Activated T-helper 2 cell treated with anti-CD3 and anti-CD28 coated beads, Interferon-gamma antibody, Interleukin-2, Interleukin-4, amounts not matched to agents 10 μg/mL and 5 μg/mL and 100 μg/mL, durations not matched to agents 14 hours and 24 hours and 36 hours (primary cell): Measurements from ENCODE around the gene LOXL1. TPM values are rescaled to one million over a fixed set of nuclear protein-coding genes. Genes with fewer than 3 reads are reported as not detected.

Experiments
- DNase-seq: peaks from one replicate; pipeline ENCODE4 v3.0.0; 2021; ENCODE audit warnings: low spot score
- H3K27ac Mint-ChIP-seq: one replicate; pipeline ENCODE4 v1.8.0; 2021; ENCODE audit warnings: mixed read lengths
- H3K27me3 Mint-ChIP-seq: one replicate; pipeline ENCODE4 v1.8.0; 2021; ENCODE audit warnings: low read depth, mixed read lengths
- H3K36me3 Mint-ChIP-seq: one replicate; pipeline ENCODE4 v1.8.0; 2021; ENCODE audit warnings: low read depth, mixed read lengths
- H3K4me1 Mint-ChIP-seq: one replicate; pipeline ENCODE4 v1.8.0; 2021; ENCODE audit warnings: low read depth, mixed read lengths
- H3K4me3 Mint-ChIP-seq: one replicate; pipeline ENCODE4 v1.8.0; 2021; ENCODE audit warnings: low read depth, mild to moderate bottlenecking, moderate library complexity, mixed read lengths
- H3K9me3 Mint-ChIP-seq: one replicate; pipeline ENCODE4 v1.8.0; 2021; ENCODE audit warnings: mixed read lengths
- intact Hi-C: fragments of 100-400 bp; cut with micrococcal nuclease; formaldehyde crosslinking; loops from one replicate; pipeline ENCODE4 v1.15.1; 2023
- total RNA-seq: library from RNA; stranded (reverse); gene quantifications from 2 replicates; pipeline ENCODE4 v1.2.3, GENCODE V29; 2022

Gene LOXL1, protein sequence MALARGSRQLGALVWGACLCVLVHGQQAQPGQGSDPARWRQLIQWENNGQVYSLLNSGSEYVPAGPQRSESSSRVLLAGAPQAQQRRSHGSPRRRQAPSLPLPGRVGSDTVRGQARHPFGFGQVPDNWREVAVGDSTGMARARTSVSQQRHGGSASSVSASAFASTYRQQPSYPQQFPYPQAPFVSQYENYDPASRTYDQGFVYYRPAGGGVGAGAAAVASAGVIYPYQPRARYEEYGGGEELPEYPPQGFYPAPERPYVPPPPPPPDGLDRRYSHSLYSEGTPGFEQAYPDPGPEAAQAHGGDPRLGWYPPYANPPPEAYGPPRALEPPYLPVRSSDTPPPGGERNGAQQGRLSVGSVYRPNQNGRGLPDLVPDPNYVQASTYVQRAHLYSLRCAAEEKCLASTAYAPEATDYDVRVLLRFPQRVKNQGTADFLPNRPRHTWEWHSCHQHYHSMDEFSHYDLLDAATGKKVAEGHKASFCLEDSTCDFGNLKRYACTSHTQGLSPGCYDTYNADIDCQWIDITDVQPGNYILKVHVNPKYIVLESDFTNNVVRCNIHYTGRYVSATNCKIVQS
- total RNA-seq: 0.84 and 0.99 TPM in 2 replicates

DNA sequence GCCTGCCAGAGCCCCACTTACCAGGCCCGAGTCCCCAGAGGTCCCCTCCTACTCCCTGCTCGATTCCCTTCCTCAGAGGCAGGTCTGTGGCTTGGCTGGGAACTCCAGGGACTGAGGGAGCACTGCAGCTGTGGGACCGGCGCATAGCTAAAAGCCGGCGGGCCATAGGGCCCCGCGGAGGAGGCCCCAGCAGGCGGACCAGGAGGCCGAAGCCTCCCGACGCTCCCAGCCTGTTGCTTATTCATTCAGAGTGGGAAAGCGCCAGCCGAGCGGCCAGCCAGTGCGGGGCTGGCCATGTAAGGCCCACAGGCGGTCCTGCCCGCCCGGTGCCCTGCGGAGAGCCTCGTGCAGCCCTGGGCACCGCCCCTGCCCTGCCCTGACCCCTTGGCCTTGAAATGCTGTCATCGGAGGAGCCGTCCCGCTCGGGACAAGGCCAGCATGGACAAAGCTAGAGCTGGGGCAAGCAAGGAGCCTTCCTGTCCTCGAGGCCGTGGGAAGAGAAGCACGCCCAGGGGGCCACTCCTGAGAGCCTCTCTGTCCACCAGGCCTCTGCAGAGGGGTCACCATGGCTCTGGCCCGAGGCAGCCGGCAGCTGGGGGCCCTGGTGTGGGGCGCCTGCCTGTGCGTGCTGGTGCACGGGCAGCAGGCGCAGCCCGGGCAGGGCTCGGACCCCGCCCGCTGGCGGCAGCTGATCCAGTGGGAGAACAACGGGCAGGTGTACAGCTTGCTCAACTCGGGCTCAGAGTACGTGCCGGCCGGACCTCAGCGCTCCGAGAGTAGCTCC is at the start of gene LOXL1:
Gene LOXL1 (plus strand): TSS at position 244 of the 784 bp plus-strand sequence. CDS start 322 bp downstream, at position 566.
- H3K4me1 Mint-ChIP-seq: peaks cover 26% of the 10 kb centered on the region
- peak within 1 kb of the TSS; percentile 50 for H3K4me3 Mint-ChIP-seq
- no peaks in the 10 kb centered on the region for H3K9me3 Mint-ChIP-seq
- intact Hi-C loops: no loop called here
- H3K27ac Mint-ChIP-seq: no peak within 1 kb of the TSS
- no peaks in the 10 kb centered on the region for H3K36me3 Mint-ChIP-seq
- H3K27me3 Mint-ChIP-seq: peaks cover 9% of the 10 kb centered on the region
- no peak for DNase-seq

DNA sequence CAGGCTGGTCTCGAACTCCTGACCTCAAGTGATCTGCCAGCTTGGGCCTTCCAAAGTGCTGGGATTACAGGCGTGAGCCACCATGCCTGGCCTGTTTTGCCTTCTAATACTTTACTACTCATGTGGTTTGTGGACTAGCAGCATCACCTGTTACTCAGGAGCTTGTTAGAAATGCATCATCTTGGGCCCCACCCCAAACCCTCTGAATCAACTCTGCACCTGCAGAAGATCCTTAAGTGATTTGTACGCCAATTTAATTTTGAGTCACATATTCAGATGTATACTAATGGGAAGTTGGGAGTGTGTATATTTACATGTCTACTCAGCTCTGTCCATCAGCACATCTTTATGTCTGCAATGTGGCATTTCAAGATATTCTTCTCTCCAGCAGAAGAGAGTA is 46.8 kb upstream of the LOXL1 start:
- no peak overlapping the region for H3K4me3 Mint-ChIP-seq
- H3K9me3 Mint-ChIP-seq: no peaks in the 10 kb centered on the region
- intact Hi-C loops: no loop called here
- no peak for DNase-seq
- no peaks in the 10 kb centered on the region for H3K36me3 Mint-ChIP-seq
- no peaks in the 10 kb centered on the region for H3K4me1 Mint-ChIP-seq
- no peak overlapping the region for H3K27ac Mint-ChIP-seq
- H3K27me3 Mint-ChIP-seq: peaks cover 20% of the 10 kb centered on the region

DNA sequence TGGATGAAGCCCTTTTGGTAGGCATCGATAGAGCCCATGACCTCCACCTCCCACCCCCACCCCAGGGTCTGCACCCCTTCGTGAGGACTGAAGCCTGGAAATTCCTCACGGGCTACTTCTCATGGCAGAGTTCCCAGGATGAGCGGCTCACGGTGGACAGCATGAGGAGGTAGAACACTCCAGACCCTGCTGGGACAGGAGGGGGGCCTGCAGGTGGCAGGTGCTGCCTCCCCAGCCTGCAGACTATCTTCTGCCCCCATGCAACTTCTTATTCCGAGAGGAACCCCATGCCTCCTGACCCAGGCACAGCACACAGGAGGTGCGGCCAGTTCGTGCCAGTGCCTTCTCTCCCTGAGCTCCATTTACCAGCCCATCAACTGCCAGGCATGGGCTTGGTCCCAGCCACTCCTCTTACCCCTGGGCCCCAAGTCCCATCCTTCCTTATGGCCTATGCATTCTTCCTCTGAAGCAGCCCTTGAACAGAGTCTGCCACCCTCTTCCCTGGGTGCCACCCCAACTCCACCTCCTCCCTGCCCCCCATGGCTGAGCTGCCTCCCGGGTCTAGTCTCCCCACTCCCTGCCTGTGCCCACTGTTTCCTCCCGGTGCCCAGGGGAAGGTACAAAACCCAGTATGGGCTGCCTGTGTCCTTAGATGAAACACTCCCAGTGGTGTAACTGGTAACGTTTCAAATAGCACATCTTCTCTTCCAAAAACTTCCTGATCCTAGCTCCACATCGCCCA is 44.5 kb upstream of the LOXL1 start:
- no peaks in the 10 kb centered on the region for H3K36me3 Mint-ChIP-seq
- H3K9me3 Mint-ChIP-seq: no peaks in the 10 kb centered on the region
- no peaks in the 10 kb centered on the region for H3K4me1 Mint-ChIP-seq

DNA sequence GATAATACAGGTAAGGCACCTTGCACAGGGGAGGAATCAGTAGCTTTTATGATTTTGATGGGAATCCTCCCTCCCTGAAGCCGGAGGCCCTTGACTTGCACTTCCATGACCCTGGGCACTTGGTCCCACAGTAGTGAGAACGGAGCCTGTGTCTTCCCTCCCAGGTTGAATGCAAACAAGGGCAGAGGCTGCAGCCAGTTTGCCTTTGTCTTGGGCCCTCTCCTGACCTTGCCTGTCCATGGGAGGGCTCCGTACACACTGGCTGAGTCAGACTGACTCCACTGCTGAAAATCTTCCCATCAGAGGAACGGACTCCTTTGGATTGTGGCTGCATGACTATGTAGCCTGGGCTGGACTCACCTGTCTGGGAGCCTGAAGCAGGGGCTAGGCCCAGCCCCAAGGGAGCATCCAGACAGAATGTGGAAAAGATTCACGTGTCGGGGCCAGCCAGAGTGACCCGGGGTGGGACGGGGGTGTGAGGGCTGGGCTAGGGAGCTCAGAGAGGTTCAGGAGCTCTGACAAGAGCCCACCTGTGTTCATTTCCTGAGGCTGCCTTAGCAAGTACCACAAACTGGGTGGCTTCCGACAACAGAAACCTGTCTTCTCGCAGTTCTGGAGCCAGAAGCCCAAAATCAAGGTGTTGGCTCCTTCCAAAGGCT is 43.4 kb upstream of the LOXL1 start:
- DNase-seq: no peak
- peaks cover 12% of the 10 kb centered on the region for H3K27me3 Mint-ChIP-seq
- H3K27ac Mint-ChIP-seq: no peak overlapping the region
- intact Hi-C loops: no loop called here
- no peaks in the 10 kb centered on the region for H3K9me3 Mint-ChIP-seq
- H3K4me3 Mint-ChIP-seq: no peak overlapping the region
- H3K4me1 Mint-ChIP-seq: no peaks in the 10 kb centered on the region
- H3K36me3 Mint-ChIP-seq: no peaks in the 10 kb centered on the region

More for the DNA sequence above, 44.5 kb upstream of the LOXL1 start:
- H3K27me3 Mint-ChIP-seq: peaks cover 15% of the 10 kb centered on the region
- DNase-seq: no peak
- H3K27ac Mint-ChIP-seq: no peak overlapping the region
- intact Hi-C loops: no loop called here
- H3K4me3 Mint-ChIP-seq: no peak overlapping the region

DNA sequence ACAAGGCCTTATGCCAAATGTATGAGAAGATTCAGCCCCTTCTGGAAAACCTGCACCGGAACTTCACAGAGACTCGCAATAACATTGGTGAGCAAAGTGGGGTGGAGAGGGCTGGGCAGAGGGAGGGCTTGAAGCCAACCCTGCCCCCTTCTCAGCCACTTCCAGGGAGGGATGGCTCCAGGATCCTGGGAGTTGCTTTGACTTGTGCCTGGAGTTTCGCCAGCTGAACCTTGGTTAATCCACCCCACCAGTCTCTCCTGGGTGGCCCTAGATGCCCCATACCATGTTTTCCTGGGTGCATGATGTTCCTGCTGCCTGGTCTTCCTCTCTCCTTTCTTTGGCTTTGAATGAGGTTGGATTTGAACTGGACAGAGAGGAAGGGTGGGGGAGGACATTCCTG is 42.1 kb upstream of the LOXL1 start:
- Mint-ChIP-seq H3K9me3 (no peaks in the 10 kb centered on the region), H3K36me3 (no peaks in the 10 kb centered on the region), H3K4me3 (no peak overlapping the region), H3K4me1 (no peaks in the 10 kb centered on the region), H3K27me3 (peaks cover 10% of the 10 kb centered on the region), H3K27ac (no peak overlapping the region)
- intact Hi-C loops: no loop called here
- no peak for DNase-seq

DNA sequence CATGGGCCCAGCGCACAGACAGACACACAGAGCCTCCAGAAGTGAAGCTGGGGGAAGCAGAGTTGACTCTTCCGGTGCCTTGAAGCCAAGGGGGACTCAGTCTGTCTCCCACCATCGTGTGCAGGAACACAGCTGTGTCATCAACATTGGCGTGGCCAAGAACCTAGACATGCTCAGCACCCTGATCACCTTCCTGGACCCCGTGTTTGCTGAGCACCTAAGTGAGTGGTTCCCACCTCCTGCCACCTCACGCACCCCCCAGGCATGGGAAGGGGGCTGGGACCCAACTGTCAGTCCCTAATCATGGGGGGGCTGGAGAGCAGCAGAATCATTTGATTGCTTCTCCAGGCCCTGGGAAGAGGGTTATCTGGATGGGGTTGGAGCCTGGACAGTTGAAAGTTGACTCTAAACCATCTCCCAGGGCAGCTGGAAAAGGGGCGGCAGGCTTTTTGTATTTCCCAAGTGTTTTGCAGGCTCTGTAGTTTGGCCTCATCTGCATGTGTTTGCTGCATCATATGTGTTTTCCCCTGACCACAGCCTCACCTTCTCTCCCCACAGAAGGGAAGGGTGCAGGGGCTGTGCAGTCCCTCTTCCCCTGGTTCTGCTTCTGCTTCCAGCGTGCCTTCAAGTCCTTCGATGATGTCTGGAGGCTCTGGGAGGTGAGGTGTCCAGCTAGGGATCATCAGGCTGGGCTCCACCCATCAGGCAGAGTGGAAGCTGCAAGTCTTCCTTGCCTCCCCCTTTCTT is 40.1 kb upstream of the LOXL1 start:
- Mint-ChIP-seq H3K27me3 (peaks cover 10% of the 10 kb centered on the region), H3K9me3 (no peaks in the 10 kb centered on the region), H3K4me1 (no peaks in the 10 kb centered on the region), H3K36me3 (no peaks in the 10 kb centered on the region), H3K4me3 (no peak overlapping the region), H3K27ac (no peak overlapping the region)
- no peak for DNase-seq
- intact Hi-C loops: no loop called here

DNA sequence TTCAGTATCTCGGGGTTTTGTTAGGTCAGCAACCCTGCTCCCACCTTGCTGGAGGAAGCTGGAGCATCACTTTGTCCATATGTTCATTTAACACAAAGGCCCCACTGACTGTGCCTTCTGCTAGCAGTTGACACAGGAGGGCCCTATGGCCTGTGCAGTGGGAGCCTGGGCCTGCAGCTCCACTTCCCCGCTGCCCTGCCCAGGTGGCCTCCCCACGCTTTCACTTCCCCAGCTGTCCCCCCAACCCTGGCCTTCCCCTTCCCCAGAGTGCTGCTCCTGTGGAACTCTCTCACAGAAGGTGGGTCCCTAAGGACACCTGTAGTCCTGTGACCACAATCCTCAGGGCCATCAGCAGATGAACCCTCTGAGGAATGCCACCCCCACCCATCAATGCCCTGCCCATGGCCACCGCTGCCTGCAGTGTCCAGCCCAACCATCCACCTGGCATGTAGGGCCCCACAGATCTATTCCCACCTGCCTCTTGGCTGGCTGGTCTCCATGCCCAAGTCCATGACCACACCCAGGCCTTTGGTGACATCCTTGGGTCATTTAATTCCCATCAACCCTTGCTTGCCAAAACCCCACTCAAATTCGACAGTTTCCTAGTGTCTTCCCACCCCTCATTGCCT is 39.4 kb upstream of the LOXL1 start:
- no peak for DNase-seq
- H3K4me1 Mint-ChIP-seq: no peaks in the 10 kb centered on the region
- no peaks in the 10 kb centered on the region for H3K36me3 Mint-ChIP-seq
- no peak overlapping the region for H3K4me3 Mint-ChIP-seq
- no peak overlapping the region for H3K27ac Mint-ChIP-seq
- intact Hi-C loops: no loop called here
- peaks cover 10% of the 10 kb centered on the region for H3K27me3 Mint-ChIP-seq
- no peaks in the 10 kb centered on the region for H3K9me3 Mint-ChIP-seq

DNA sequence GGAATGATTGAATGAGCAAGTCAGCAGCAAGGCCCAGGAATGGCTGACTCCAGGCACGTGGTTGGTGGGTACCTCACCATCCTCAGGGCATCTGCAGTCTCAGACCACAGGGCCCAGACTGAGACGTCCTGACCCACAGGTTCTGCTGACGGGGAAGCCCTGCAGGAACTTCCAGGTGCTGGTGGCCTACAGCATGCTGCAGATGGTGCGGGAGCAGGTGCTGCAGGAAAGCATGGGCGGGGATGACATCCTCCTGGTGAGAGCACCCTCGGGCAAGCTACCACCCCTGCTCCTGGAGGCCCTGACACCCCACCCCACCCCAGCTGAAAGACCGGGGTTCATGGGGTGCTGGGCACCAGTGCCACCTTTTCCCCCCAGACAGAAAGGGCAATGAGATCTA is 38.8 kb upstream of the LOXL1 start:
- H3K9me3 Mint-ChIP-seq: no peaks in the 10 kb centered on the region
- no peak overlapping the region for H3K27ac Mint-ChIP-seq
- no peak for DNase-seq

DNA sequence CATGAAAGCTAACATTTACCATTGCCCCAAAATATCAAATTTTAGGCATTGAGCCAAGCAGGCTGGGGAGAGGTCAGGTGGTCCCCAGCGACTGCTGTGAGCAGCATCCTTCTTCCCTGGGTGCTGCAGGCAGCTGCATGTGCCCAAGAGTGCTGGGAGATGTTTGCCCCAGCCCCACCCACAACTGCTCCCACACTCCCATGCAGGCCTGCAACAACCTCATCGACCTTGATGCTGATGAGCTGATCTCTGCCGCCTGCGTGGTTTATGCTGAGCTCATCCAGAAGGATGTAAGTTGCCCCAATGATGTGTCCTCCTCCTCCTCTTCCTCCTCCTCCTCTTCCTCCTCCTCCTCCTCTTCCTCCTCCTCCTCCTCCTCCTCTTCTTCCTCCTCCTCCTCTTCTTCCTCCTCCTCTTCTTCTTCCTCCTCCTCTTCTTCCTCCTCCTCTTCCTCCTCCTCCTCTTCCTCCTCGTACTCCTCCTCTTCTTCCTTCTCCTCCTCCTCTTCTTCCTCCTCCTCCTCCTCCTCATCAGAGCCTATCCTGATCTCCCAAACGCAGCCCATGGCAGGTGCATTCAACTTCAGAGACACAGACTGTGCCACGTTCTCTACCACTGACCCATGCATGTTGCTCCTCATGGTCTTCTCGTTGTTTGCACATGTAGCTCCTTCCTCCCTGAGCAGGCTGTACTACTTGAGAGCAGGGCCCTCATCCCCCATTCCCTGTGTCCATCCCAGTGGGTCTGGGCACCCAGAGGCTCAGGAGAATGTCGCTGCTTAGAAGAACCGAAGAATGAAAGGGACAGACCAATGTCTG is 37.8 kb upstream of the LOXL1 start:
- Mint-ChIP-seq H3K4me1 (no peaks in the 10 kb centered on the region), H3K36me3 (no peaks in the 10 kb centered on the region), H3K27me3 (peaks cover 7% of the 10 kb centered on the region), H3K27ac (no peak overlapping the region), H3K9me3 (no peaks in the 10 kb centered on the region), H3K4me3 (no peak overlapping the region)
- intact Hi-C loops: no loop called here
- DNase-seq: no peak

More for the DNA sequence above, 38.8 kb upstream of the LOXL1 start:
- H3K4me3 Mint-ChIP-seq: no peak overlapping the region
- H3K36me3 Mint-ChIP-seq: no peaks in the 10 kb centered on the region
- intact Hi-C loops: no loop called here
- H3K4me1 Mint-ChIP-seq: no peaks in the 10 kb centered on the region
- H3K27me3 Mint-ChIP-seq: peaks cover 7% of the 10 kb centered on the region

DNA sequence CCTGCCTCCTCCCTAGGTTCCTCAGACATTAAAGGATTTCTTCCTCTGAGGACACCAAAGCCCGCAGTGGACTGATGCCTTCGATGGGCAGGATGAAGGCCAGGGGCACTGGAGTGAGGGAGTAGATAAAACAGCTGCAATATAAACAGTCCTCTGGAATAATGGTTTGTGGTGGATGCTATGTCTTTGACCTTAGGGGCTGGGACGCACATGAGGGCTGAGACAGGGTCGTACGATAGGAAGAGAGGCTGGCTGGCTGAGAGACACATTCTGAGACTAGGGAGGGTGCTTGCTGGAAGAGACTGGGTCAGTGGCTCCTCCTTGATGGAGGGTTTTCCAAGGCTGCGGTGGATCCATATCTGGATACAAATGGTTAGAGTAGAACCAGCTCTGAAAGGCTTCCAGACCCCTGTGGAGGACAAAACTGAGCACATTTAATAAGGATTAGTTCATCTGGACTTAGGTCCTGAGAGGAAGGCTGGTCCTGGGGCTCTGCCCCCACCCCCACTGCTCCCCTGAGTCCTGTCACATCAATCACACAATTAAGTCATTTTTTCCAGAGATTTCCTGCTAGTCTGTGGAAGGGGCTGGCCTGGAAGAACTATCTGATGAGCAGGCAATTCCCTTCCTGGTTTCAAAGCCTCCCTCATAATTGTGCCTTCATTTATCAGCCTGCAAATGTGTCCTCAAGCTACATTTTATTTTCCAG is 37.1 kb upstream of the LOXL1 start:
- Mint-ChIP-seq H3K9me3 (no peaks in the 10 kb centered on the region), H3K27me3 (peaks cover 7% of the 10 kb centered on the region), H3K27ac (no peak overlapping the region), H3K36me3 (no peaks in the 10 kb centered on the region), H3K4me1 (no peaks in the 10 kb centered on the region), H3K4me3 (no peak overlapping the region)
- DNase-seq: no peak
- intact Hi-C loops: no loop called here
